H9 (cell line): ENCODE results near the gene SRL. TPM values are rescaled to one million over a fixed set of nuclear protein-coding genes. Genes with fewer than 3 reads are reported as not detected.
A peak's percentile ranks its signal among the peaks of the same experiment; 100 is the strongest.

Experiments
- DNase-seq: peaks from one replicate; pipeline ENCODE4 v3.0.0-alpha.2; 2017
- H2AFZ ChIP-seq: one replicate; pipeline ENCODE4 v1.6.1; 2013; ENCODE audit warnings: mild to moderate bottlenecking, low read length, control low read depth, moderate library complexity
- H2AK5ac ChIP-seq: 2 replicates; pipeline ENCODE4 v1.6.1; 2013; ENCODE audit warnings: low read length, control low read depth, mixed read lengths; ENCODE audit not compliant: insufficient read length
- H2BK120ac ChIP-seq: one replicate; pipeline ENCODE4 v1.6.1; 2013; ENCODE audit warnings: low read depth, mild to moderate bottlenecking, low read length, control low read depth, inconsistent platforms; ENCODE audit not compliant: poor library complexity, severe bottlenecking
- H2BK12ac ChIP-seq: 2 replicates; pipeline ENCODE4 v1.6.1; 2013; ENCODE audit warnings: low read length, control low read depth, mixed read lengths, low read depth; ENCODE audit not compliant: insufficient read length
- H2BK15ac ChIP-seq: 2 replicates; pipeline ENCODE4 v1.6.1; 2013; ENCODE audit warnings: low read depth, low read length, control low read depth
- H2BK20ac ChIP-seq: one replicate; pipeline ENCODE4 v1.6.1; 2013; ENCODE audit warnings: low read depth, mild to moderate bottlenecking, low read length, control low read depth, inconsistent platforms; ENCODE audit not compliant: poor library complexity, severe bottlenecking
- H2BK5ac ChIP-seq: 2 replicates; pipeline ENCODE4 v1.6.1; 2013; ENCODE audit warnings: low read length, control low read depth, mixed read lengths; ENCODE audit not compliant: insufficient read length
- H3K14ac ChIP-seq: 2 replicates; pipeline ENCODE4 v1.6.1; 2013; ENCODE audit warnings: low read length, control low read depth; ENCODE audit not compliant: insufficient read depth
- H3K18ac ChIP-seq: 2 replicates; pipeline ENCODE4 v1.6.1; 2013; ENCODE audit warnings: low read depth, mild to moderate bottlenecking, mixed read lengths, low read length, control low read depth; ENCODE audit not compliant: insufficient read length
- H3K23ac ChIP-seq: 2 replicates; pipeline ENCODE4 v1.6.1; 2013; ENCODE audit warnings: low read length, control low read depth, mixed read lengths, low read depth; ENCODE audit not compliant: insufficient read length
- H3K23me2 ChIP-seq: 2 replicates; pipeline ENCODE4 v1.6.1; 2013; ENCODE audit warnings: low read depth, mild to moderate bottlenecking, mixed read lengths, low read length, control low read depth; ENCODE audit not compliant: insufficient read length, poor library complexity, severe bottlenecking
- H3K27ac ChIP-seq: 2 replicates; pipeline ENCODE4 v1.5.1; 2013; ENCODE audit warnings: low read length, control low read depth, mixed read lengths, low read depth; ENCODE audit not compliant: insufficient read length
- H3K27me3 ChIP-seq: 2 replicates; pipeline ENCODE4 v1.6.1; 2013; ENCODE audit warnings: low read length, control low read depth, inconsistent platforms; ENCODE audit not compliant: insufficient read depth
- H3K4ac ChIP-seq: 2 replicates; pipeline ENCODE4 v1.6.1; 2013; ENCODE audit warnings: low read depth, mild to moderate bottlenecking, control low read depth, inconsistent platforms, low read length, moderate library complexity
- H3K4me1 ChIP-seq: 2 replicates; pipeline ENCODE4 v1.6.1; 2013; ENCODE audit warnings: low read length, control low read depth, inconsistent platforms; ENCODE audit not compliant: insufficient read depth
- H3K4me2 ChIP-seq: 2 replicates; pipeline ENCODE4 v1.6.1; 2013; ENCODE audit warnings: low read length, control low read depth, mixed read lengths; ENCODE audit not compliant: insufficient read length, insufficient read depth
- H3K56ac ChIP-seq: 2 replicates; pipeline ENCODE4 v1.6.1; 2013; ENCODE audit warnings: low read depth, mild to moderate bottlenecking, mixed read lengths, low read length, control low read depth; ENCODE audit not compliant: insufficient read length
- H3K79me1 ChIP-seq: 2 replicates; pipeline ENCODE4 v1.6.1; 2013; ENCODE audit warnings: low read depth, mild to moderate bottlenecking, moderate library complexity, low read length, control low read depth, inconsistent platforms; ENCODE audit not compliant: insufficient read depth, poor library complexity, severe bottlenecking
- H3K79me2 ChIP-seq: 2 replicates; pipeline ENCODE4 v1.6.1; 2013; ENCODE audit warnings: low read length, control low read depth, inconsistent platforms; ENCODE audit not compliant: insufficient read depth
- H3K9ac ChIP-seq: 2 replicates; pipeline ENCODE4 v1.6.1; 2013; ENCODE audit warnings: low read length, control low read depth, mixed read lengths; ENCODE audit not compliant: insufficient read length; ENCODE audit errors: extremely low read depth
- H3K9me3 ChIP-seq: one replicate; pipeline ENCODE4 v1.6.1; 2013; ENCODE audit warnings: low read depth, low read length, inconsistent platforms; ENCODE audit not compliant: control insufficient read depth
- H3T11ph ChIP-seq: one replicate; pipeline ENCODE4 v1.6.1; 2013; ENCODE audit warnings: mild to moderate bottlenecking, low read length, control low read depth, inconsistent platforms
- H4K20me1 ChIP-seq: one replicate; pipeline ENCODE4 v1.6.1; 2013; ENCODE audit not compliant: control insufficient read depth, insufficient read length, insufficient read depth
- H4K5ac ChIP-seq: 2 replicates; pipeline ENCODE4 v1.6.1; 2013; ENCODE audit warnings: low read depth, mild to moderate bottlenecking, mixed read lengths, low read length, control low read depth; ENCODE audit not compliant: insufficient read length
- H4K8ac ChIP-seq: replicated peaks from 2 replicates; pipeline ENCODE4 v1.6.1; 2013; ENCODE audit warnings: low read length, control low read depth, mixed read lengths, low read depth; ENCODE audit not compliant: insufficient read length
- H4K91ac ChIP-seq: 2 replicates; pipeline ENCODE4 v1.6.1; 2013; ENCODE audit warnings: low read depth, mild to moderate bottlenecking, moderate library complexity, mixed read lengths, low read length, control low read depth; ENCODE audit not compliant: insufficient read length
- H3K27ac Mint-ChIP-seq, 3 experiments: 2 replicates in 2 of 3; 3 replicates in 1 of 3; pipeline ENCODE4 v1.8.0; 2020 to 2021; ENCODE audit warnings: mixed read lengths in 3 of 3, mild to moderate bottlenecking in 1 of 3, moderate library complexity in 1 of 3
- H3K27me3 Mint-ChIP-seq: 2 replicates; pipeline ENCODE4 v1.8.0; 2021; ENCODE audit warnings: low read depth, mild to moderate bottlenecking, moderate library complexity, mixed read lengths
- H3K36me3 Mint-ChIP-seq, 3 experiments: 2 replicates in 2 of 3; 3 replicates in 1 of 3; pipeline ENCODE4 v1.8.0; 2020 to 2021; ENCODE audit warnings: low read depth in 3 of 3, mixed read lengths in 3 of 3; ENCODE audit not compliant: insufficient read depth in 1 of 3
- H3K4me1 Mint-ChIP-seq, 2 experiments: 2 replicates each; pipeline ENCODE4 v1.8.0; 2020; ENCODE audit warnings: mixed read lengths in 2 of 2
- H3K4me3 Mint-ChIP-seq, 2 experiments: 2 replicates in 1 of 2; 3 replicates in 1 of 2; pipeline ENCODE4 v1.8.0; 2020 to 2021; ENCODE audit warnings: mild to moderate bottlenecking in 2 of 2, mixed read lengths in 2 of 2, moderate library complexity in 1 of 2
- H3K9me3 Mint-ChIP-seq, 2 experiments: 2 replicates in 1 of 2; 3 replicates in 1 of 2; pipeline ENCODE4 v1.8.0; 2020; ENCODE audit warnings: mild to moderate bottlenecking in 2 of 2, mixed read lengths in 2 of 2, moderate library complexity in 1 of 2
- WGBS: extraction: QIAGEN DNeasy Blood & Tissue Kit; methylation state at CpG from one replicate; pipeline ENCODE4 v1.1.7; 2013; ENCODE audit warnings: missing lambda C conversion rate, low lambda C conversion rate, mixed read lengths; ENCODE audit not compliant: insufficient read length; ENCODE audit errors: extremely low coverage; 5-methylcytosine and 5-hydroxymethylcytosine counted together
- total RNA-seq: library from RNA; stranded (reverse); gene quantifications from 2 replicates; pipeline ENCODE4 v1.2.1, GENCODE V29; 2021
- TF ChIP-seq, protein P1 (sequence below): fragments of 200-600 bp; sonication (generic); conservative IDR thresholded peaks from 3 replicates; pipeline ENCODE4 v1.8.0; 2021; ENCODE audit warnings: antibody characterized with exemption, mild to moderate bottlenecking

The SRL gene
- total RNA-seq, 1 experiment from 2014 or later, result not detected

DNA sequence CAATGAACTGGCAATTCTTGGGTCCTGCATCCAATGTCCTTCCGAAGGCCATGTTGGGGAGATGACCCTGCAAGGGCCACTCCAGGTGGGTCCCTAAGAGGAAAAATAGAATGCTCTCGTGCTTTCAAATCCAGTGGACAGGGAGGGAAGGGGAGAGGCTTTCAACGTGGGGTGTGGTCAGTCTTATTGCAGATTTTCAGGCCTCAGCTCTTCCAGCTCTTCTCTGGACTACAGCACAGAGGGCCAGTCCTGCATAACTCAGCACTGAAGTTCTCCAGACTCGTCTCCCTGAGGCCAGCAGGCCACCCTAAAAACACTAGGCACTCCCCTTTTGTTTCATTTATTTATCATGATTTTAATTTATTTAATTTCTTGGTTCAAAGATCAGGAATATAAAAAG lies 43.1 kb downstream of the SRL start:
- no peak overlapping the region for H3K9ac ChIP-seq
- H4K5ac ChIP-seq, result no peak overlapping the region
- no peak overlapping the region for H2BK12ac ChIP-seq
- WGBS, result no CpG with 5 or more reads among the region's 4 CpGs
- no peak for DNase-seq
- Mint-ChIP-seq H3K36me3 (no peaks in the 10 kb centered on the region), H3K9me3 (no peaks in the 10 kb centered on the region), H3K27ac (peak overlapping the region in 1 of 3 experiments; percentile 5; a peak in 1 of 7 replicates), H3K27me3 (no peaks in the 10 kb centered on the region; the same call in 1 of the 2 replicates), H3K4me1 (peaks cover 6 to 14% of the 10 kb centered on the region in 2 experiments), H3K4me3 (no peak overlapping the region)
- H4K91ac ChIP-seq, result no peak overlapping the region
- no peak overlapping the region for H3K14ac ChIP-seq
- no peaks in the 10 kb centered on the region for H3K79me2 ChIP-seq
- no peak overlapping the region for H3K56ac ChIP-seq
- H4K8ac ChIP-seq, result no peak overlapping the region
- H3K4me2 ChIP-seq, result no peak overlapping the region
- H3K4ac ChIP-seq, result no peak overlapping the region
- no peaks in the 10 kb centered on the region for H3K4me1 ChIP-seq
- no peak overlapping the region for H2BK120ac ChIP-seq
- no peak overlapping the region for H3K23ac ChIP-seq
- no peak overlapping the region for H3K27ac ChIP-seq
- no peaks in the 10 kb centered on the region for H3K9me3 ChIP-seq
- no peaks in the 10 kb centered on the region for H4K20me1 ChIP-seq
- no peak overlapping the region for H3T11ph ChIP-seq
- H2BK20ac ChIP-seq, result no peak overlapping the region
- H2AK5ac ChIP-seq, result no peak overlapping the region
- no peak overlapping the region for H3K18ac ChIP-seq
- TF ChIP-seq, protein P1, sequence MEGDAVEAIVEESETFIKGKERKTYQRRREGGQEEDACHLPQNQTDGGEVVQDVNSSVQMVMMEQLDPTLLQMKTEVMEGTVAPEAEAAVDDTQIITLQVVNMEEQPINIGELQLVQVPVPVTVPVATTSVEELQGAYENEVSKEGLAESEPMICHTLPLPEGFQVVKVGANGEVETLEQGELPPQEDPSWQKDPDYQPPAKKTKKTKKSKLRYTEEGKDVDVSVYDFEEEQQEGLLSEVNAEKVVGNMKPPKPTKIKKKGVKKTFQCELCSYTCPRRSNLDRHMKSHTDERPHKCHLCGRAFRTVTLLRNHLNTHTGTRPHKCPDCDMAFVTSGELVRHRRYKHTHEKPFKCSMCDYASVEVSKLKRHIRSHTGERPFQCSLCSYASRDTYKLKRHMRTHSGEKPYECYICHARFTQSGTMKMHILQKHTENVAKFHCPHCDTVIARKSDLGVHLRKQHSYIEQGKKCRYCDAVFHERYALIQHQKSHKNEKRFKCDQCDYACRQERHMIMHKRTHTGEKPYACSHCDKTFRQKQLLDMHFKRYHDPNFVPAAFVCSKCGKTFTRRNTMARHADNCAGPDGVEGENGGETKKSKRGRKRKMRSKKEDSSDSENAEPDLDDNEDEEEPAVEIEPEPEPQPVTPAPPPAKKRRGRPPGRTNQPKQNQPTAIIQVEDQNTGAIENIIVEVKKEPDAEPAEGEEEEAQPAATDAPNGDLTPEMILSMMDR, result no peak
- no peak overlapping the region for H2BK5ac ChIP-seq
- no peak overlapping the region for H2BK15ac ChIP-seq
- H2AFZ ChIP-seq, result no peak overlapping the region
- no peaks in the 10 kb centered on the region for H3K23me2 ChIP-seq
- no peaks in the 10 kb centered on the region for H3K27me3 ChIP-seq
- H3K79me1 ChIP-seq, result no peaks in the 10 kb centered on the region
